ENCODE results near the gene RUSF1.
A peak's percentile ranks its signal among the peaks of the same experiment; 100 is the strongest.
"Not testable (repeated sequence)": the region's sequence is repeated elsewhere in the genome, so short reads cannot be mapped to it uniquely, and the experiment has no call there.

RUSF1 gene

DNA sequence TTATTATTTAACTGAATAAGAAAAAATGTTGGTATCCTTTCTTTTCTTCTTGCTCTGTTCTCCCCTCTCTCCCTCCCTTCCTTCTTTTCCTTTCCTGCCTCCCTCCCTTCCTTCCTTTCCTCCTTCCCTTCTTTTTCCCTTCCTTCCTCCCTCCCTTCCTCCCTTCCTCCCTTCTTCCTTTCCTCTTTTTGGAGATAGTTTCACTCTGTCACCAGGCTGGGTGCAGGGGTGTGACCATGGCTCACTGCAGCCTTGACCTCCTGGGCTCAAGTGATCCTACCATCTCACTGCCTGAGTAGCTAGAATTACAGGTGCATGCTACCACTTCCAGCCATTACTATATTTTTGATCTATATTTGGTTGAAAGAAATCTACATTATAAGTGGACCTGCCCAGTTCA lies 5.7 kb upstream of the RUSF1 start:
- DNase-seq: no peak

DNA sequence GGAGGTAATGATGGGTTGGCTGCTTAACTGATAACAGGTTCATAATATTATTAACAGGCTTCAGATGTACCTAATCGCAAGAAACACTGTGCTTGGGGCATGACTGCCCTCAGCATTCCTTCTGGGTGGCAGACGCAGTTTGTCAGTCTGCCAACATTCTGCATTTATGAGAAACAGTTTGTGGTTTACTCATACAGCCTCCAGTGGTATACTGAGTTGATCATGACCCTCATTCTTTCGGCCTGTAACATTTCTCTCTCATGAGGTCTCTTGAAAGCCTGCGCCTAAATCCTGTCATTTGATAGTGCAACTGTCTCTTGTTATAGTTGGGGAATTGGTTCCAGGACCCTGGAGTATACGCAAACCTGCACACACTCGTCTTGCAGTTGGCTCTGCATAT lies 4.9 kb upstream of the RUSF1 start:
- DNase-seq: no peak

- no peak for DNase-seq
Observed at GRCh38 chr16:31508706-31509195, 560 bp upstream of the RUSF1 start.

DNA sequence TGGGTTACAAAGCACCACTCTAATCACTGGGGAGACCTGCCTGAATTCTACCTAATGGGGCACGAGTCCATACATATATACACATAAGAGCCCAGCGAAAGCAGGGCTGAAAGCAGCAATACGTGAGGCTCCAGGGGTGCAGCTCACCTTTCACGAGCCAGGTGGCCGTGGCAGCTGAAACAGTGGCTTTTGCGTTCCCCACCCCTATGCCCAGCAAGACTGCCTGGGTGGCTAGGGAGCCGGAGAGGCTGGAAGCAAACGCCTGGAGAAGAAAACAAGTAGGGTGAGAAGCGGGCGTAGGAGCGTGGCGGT lies 618 bp downstream of the RUSF1 start:
- no peak for DNase-seq

- DNase-seq: peak; percentile 65
Observed at GRCh38 chr16:31505483-31505882, 2.7 kb downstream of the RUSF1 start.

DNA sequence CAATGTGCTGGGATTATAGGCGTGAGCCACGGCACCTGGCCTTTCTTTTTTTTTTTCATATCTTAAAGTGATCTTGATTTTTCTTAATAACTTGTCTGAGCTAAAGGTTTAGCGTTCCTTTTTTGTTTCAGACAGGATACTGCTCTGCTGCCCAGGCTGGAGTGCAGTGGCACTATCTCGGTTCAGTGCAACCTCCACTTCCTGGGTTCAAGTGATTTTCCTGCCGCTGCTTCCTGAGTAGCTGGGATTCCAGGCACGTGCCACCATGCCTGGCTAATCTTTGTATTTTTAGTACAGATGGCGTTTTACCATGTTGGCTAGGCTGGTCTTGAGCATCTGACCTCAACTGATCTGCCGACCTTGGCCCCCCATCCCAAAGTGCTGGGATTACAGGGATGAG lies 4.0 kb downstream of the RUSF1 start:
- no peak for DNase-seq

DNA sequence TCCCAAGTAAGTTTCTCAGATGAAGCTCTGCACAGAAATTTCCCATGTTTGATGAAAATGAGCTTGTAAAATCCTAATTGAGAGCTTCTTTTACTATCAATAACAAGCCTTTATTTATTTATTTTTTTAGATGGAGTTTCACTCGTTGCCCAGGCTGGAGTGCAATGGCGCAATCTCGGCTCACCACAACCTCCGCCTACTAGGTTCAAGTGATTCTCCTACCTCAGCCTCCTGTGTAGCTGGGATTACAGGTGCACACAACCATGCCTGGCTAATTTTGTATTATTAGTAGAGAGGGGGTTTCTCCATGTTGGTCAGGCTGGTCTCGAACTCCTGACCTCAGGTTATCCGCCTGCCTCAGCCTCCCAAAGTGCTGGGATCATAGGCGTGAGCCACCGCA lies 4.6 kb downstream of the RUSF1 start:
- not testable (repeated sequence) for DNase-seq

DNA sequence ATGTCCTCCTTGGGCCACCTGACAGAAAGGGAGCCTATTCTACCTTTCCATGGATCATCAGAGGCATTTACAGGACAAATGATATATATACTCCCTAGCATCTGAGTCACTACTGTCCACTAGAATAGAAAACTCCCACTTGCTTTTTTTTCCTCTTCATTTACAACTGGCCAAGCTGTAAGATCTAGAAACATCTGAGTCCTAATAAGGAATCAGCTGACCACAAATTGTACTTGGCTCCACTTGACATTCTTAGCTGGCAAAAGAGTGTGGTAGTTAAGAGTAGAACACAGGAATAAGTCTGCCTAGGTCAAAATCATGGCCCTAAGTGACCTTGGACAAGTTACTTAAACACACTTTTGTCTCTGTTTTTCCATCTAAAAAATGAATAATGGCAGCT lies 5.2 kb downstream of the RUSF1 start:
- DNase-seq: no peak

DNA sequence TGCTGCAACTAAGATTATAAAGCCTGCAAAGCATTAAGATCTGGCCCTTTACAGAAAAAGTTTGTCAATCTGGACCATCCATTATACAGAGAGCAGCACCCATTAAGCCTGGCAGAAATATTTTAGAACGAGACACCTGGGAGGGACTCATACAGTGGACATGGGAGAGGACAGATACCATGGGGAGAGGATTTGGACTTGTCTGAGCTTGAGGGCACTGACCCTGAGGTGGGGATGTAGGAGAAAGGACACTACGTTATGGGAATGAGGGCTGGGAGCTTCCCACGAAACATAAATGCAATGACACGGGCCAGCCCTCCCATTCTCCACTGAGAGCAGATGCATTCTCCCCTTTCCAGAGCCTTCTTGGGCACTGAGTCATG lies 6.2 kb downstream of the RUSF1 start:
- DNase-seq: no peak

GRCh38 chr16:31501226-31501965 lies 6.8 kb downstream of the RUSF1 start:
- no peak for DNase-seq

DNA sequence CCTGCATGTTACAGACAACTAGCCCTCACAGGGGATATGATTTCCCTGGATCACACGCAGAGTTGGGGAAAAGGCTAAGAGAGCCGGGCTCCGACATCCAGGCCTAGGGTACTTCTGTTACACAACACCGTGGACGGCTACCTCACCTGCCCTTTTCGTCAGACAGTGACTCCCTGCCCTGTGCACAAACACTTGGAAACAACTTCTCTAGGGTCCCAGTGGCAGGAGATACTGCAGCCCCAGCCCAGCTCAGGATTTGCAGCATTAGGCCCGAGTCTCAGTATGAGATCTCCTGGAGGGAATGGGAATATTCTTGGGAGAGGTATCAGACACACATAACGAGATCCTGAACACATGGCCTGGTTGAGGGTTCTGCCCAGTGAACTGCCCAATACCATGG lies 8.3 kb downstream of the RUSF1 start:
- no peak for DNase-seq

GRCh38 chr16:31498493-31498892 lies 9.7 kb downstream of the RUSF1 start:
- DNase-seq: no peak

- DNase-seq: no peak
Observed at GRCh38 chr16:31496670-31497069, 11.5 kb downstream of the RUSF1 start.

- DNase-seq: no peak
Observed at GRCh38 chr16:31493506-31494125, 14.6 kb downstream of the RUSF1 start.

DNA sequence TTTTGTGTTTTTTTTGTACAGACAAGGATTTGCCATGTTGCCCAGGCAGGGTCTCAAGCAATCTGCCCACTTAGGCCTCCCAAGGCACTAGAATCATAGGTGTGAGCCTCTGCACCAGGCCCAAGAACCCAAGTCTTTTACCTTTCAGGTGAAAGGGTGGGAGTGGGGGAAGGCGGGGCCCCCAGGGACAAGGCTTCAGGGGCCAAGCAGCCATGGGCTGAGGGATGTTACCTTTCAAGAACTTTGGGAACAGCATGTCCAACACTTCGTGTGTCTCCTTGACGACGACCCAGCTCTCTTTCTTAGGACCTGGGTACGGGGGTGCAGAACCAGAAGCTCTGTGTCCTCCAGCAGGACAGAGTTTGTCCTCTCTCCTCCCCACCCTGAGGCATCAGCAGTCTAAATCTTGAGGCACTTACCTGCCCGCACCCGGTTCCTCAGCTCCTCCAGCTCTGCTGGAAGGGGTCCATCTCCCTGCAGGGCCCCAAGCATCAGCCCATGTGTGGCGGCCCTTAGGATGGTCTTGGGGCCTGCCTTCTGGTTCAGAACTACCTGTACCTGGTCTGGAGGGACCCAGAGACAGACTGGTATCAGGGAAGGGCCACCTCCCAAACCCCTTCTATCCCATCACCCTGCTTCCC lies 16.3 kb downstream of the RUSF1 start:
- no peak for DNase-seq

DNA sequence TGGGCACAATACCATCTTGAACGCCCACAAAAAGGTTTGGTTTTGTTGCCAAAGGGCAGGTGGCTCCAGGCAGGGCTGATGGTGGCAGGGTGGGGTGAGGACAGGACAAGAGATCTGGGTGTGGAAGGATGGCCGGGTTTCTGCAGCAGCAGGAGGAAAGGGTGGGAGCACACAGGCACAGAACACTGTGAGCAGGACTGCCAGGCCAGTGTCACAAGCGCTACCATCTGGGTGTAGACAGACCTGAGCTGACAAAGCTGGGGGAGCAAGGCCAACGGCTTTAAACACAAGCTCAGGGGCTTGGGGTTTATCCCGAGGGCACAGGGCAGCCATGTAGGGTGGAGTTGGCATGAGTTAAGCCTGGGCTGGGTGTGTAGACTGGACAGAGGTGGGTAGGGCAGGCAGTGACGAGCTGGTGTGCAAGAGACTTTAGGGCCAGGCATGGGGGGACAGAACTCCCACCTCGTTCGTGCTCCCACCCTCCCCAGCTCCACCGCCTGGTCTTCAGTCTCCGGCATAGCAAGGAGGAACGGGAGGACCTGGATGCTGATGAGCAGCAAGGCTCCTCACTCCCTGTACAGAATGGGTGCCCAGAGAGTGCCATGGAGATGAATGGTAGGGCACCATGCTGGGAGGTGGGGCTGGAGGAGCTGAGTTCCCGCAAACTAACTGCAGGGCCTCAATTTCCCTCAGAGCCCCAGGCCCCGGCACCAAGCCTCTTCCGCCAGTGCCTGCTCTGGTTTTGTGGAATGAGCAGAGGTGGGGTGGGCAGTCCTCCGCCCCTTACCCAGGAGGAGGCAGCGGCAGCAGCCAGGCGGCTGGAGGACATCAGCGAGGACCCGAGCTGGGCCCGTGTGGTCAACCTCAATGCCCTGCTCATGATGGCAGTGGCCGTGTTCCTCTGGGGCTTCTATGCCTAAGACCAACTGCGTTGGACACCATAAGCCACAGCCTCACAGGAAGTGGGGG lies 18.3 kb downstream of the RUSF1 start:
- DNase-seq: no peak

DNA sequence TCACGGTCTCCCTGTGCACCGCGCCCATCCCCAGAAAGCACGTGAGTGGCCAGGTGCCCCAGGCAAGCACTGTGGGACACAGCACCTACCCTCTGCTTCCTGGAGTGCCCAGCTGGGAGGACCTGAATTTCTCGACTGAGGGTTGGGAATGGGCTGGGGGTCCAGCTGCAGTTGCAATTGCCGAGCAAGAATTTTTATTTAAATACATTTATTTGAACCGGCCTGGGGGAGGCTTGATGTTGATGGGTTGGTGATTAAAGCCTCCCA lies 19.0 kb downstream of the RUSF1 start:
- DNase-seq: no peak

- DNase-seq: no peak
Observed at GRCh38 chr16:31488468-31489297, 19.5 kb downstream of the RUSF1 start.

- DNase-seq: no peak
Observed at GRCh38 chr16:31487720-31488467, 20.3 kb downstream of the RUSF1 start.

- DNase-seq: no peak
Observed at GRCh38 chr16:31487071-31487719, 21.0 kb downstream of the RUSF1 start.

GRCh38 chr16:31486045-31486444 lies 22.1 kb downstream of the RUSF1 start:
- DNase-seq: no peak
